Spleen (tissue), 11 donors: Measurements from ENCODE around the gene GIGYF1. TPM values are rescaled to one million over a fixed set of nuclear protein-coding genes. Genes with fewer than 3 reads are reported as not detected.

Experiments
- DNase-seq: peaks from one replicate; pipeline ENCODE4 v3.0.0-alpha.2; 2020
- H3K27ac ChIP-seq, 8 donors: fragments of 200-600 bp; sonication (generic) in 7 of 8; 1 replicate in 4 of 8; 2 replicates in 4 of 8; pipeline versions ENCODE4 v1.5.0 to v1.8.0; 2016 to 2021; ENCODE audit warnings: inconsistent platforms in 4 of 8, mild to moderate bottlenecking in 4 of 8, moderate library complexity in 1 of 8
- H3K27me3 ChIP-seq, 7 donors: fragments of 200-600 bp; sonication (generic) in 6 of 7; replicated peaks in 1 of 7; 1 replicate in 4 of 7; 2 replicates in 3 of 7; pipeline versions ENCODE4 v1.5.0 to v1.8.0; 2016 to 2021; ENCODE audit warnings: inconsistent platforms in 3 of 7, mild to moderate bottlenecking in 1 of 7
- H3K36me3 ChIP-seq, 6 donors: fragments of 200-600 bp; sonication (generic) in 5 of 6; 1 replicate in 4 of 6; 2 replicates in 2 of 6; pipeline versions ENCODE4 v1.5.0 to v1.8.0; 2016 to 2021; ENCODE audit warnings: inconsistent platforms in 2 of 6
- H3K4me1 ChIP-seq, 6 donors: fragments of 200-600 bp; sonication (generic) in 5 of 6; 1 replicate in 3 of 6; 2 replicates in 3 of 6; pipeline versions ENCODE4 v1.5.0 to v1.8.0; 2016 to 2021; ENCODE audit warnings: inconsistent platforms in 3 of 6
- H3K4me3 ChIP-seq, 8 donors: fragments of 200-600 bp; sonication (generic) in 7 of 8; 1 replicate in 4 of 8; 2 replicates in 4 of 8; pipeline versions ENCODE4 v1.5.0 to v1.8.0; 2016 to 2021; ENCODE audit warnings: inconsistent platforms in 4 of 8, mild to moderate bottlenecking in 4 of 8, moderate library complexity in 2 of 8
- H3K9me3 ChIP-seq, 8 donors: fragments of 200-600 bp; sonication (generic) in 7 of 8; 1 replicate in 4 of 8; 2 replicates in 4 of 8; pipeline versions ENCODE4 v1.5.0 to v1.8.0; 2016 to 2021; ENCODE audit warnings: inconsistent platforms in 4 of 8
- CTCF ChIP-seq, 11 experiments: fragments of 200-600 bp in 7 of 11; fragments of 450-650 bp in 4 of 11; sonication (generic) in 4 of 11; IDR thresholded peaks in 8 of 11; conservative IDR thresholded peaks in 3 of 11; 1 replicate in 7 of 11; 2 replicates in 4 of 11; pipeline versions ENCODE4 v1.4.0 to v1.8.0; 2016 to 2021; ENCODE audit warnings: antibody characterized with exemption in 11 of 11, inconsistent platforms in 4 of 11, mild to moderate bottlenecking in 1 of 11
- POLR2A ChIP-seq, 3 donors: fragments of 450-650 bp; IDR thresholded peaks; one replicate each; pipeline ENCODE4 v1.5.1; 2017; ENCODE audit warnings: antibody characterized with exemption in 3 of 3, mild to moderate bottlenecking in 1 of 3
- POLR2AphosphoS5 ChIP-seq, 3 donors: sonication (generic); formaldehyde crosslinking; IDR thresholded peaks; one replicate each; pipeline ENCODE4 v1.5.1; 2017; ENCODE audit warnings: antibody characterized with exemption in 3 of 3
- WGBS, 5 donors: extraction: QIAGEN DNeasy Blood & Tissue Kit in 3 of 5; methylation state at CpG; one replicate each; pipeline versions ENCODE4 v1.1.5 to v1.1.7; 2013 to 2018; 5-methylcytosine and 5-hydroxymethylcytosine counted together
- intact Hi-C: fragments of 100-400 bp; cut with DNase I; formaldehyde crosslinking; loops from one replicate; pipeline ENCODE4 v1.15.0; 2023; ENCODE audit warnings: low total_unique reads
- polyA plus RNA-seq, 3 donors: library from polyadenylated mRNA; stranded (reverse); fragments of 200-250 nt; gene quantifications; one replicate each; pipeline ENCODE4 v1.2.1, GENCODE V29; 2013
- total RNA-seq, 7 donors: library from RNA; depleted of rRNA in 3 of 7; stranded (reverse); fragments of >200 nt in 3 of 7; fragmentation: NEBNext Ultra II Directional in 4 of 7; extraction: Animal tissue kit (Norgen Biotek cat#: 25700) in 4 of 7; gene quantifications; one replicate each; pipeline versions ENCODE4 v1.1.0 to v1.2.1, GENCODE V29; 2016 to 2021
- donor health status: healthy with polysubstance abuse.
- donor health status: DM: no; HTN: no; CAD: no; lungs with moderate emphysema.
- donor health status: DM: no; HTN: no; CAD: no.
- donor health status: Bipolar disorder and iron deficiency.
- donor health status: healthy.
- donor health status: DM: no; HTN: no; CAD: no.
- donor health status: DM: yes; HTN: yes; CAD: no.

GIGYF1 gene
- total and polyA plus RNA-seq, 10 donors, result 15.4 to 102 (median 54.6) TPM

DNA sequence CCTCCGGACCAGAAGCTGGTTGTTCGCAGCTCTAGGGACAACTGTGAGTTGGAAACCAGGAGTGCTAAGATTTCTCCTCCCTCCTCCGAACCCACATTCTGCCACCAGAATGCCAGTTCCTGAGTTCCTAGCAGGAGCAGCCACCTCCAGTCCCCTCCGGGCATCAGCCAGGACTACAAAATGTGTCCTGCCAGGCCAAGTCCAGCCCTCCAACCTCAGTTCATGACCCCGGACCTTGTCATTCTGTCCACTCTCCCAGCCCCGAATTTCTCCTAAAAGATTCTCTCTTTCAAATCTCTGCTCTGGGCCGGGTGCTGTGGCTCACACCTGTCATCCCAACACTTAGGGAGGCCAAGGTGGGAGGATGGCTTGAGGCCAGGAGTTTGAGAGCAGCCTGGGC, 41.7 kb upstream of the GIGYF1 start:
- WGBS, 5 donors, result 82 to 89% (median 89%) methylated on average over 7 of the region's 7 CpGs; no CpG with 5 or more reads in 2 of the 5 donors
- TF ChIP-seq CTCF (IDR thresholded peaks at IDR 0.05 in 8 of 11, conservative IDR thresholded peaks at IDR 0.05 in 3 of 11) (no peak), POLR2A (IDR thresholded peaks at IDR 0.05) (no peak), POLR2AphosphoS5 (IDR thresholded peaks at IDR 0.05) (no peak)
- no peaks in the 10 kb centered on the region for H3K4me1 ChIP-seq
- intact Hi-C loops, result no loop called here
- peaks cover 0 to 6% (median 0%) of the 10 kb centered on the region in 7 donors for H3K27me3 ChIP-seq
- H3K4me3 ChIP-seq, result no peak overlapping the region
- H3K36me3 ChIP-seq, result no peaks in the 10 kb centered on the region
- H3K9me3 ChIP-seq, result no peaks in the 10 kb centered on the region
- DNase-seq, result no peak
- H3K27ac ChIP-seq, result no peak overlapping the region

- 76 to 77% (median 77%) methylated on average over 11 of the region's 11 CpGs; no CpG with 5 or more reads in 2 of the 5 donors for WGBS, 5 donors
- no peak for DNase-seq
- no peaks in the 10 kb centered on the region for H3K36me3 ChIP-seq
- no peak for TF ChIP-seq POLR2A (IDR thresholded peaks at IDR 0.05)
- TF ChIP-seq CTCF (IDR thresholded peaks at IDR 0.05 in 8 of 11, conservative IDR thresholded peaks at IDR 0.05 in 3 of 11), result no peak
- TF ChIP-seq POLR2AphosphoS5 (IDR thresholded peaks at IDR 0.05), result no peak
- intact Hi-C loops, result no loop called here
- H3K4me1 ChIP-seq, result no peaks in the 10 kb centered on the region
- H3K27ac ChIP-seq, result no peak overlapping the region
- H3K4me3 ChIP-seq, result no peak overlapping the region
- H3K27me3 ChIP-seq, result peaks cover 0 to 6% (median 0%) of the 10 kb centered on the region in 7 donors
- H3K9me3 ChIP-seq, result no peaks in the 10 kb centered on the region
Measured at GRCh38 chr7:100731937-100732636, 38.0 kb upstream of the GIGYF1 start.

- no peaks in the 10 kb centered on the region for H3K9me3 ChIP-seq
- peaks cover 0 to 6% (median 2%) of the 10 kb centered on the region in 6 donors for H3K4me1 ChIP-seq
- DNase-seq, result no peak
- no peak overlapping the region for H3K27ac ChIP-seq
- intact Hi-C loops, result no loop called here
- 23 to 39% methylated on average over 3 of the region's 3 CpGs; no CpG with 5 or more reads in 3 of the 5 donors for WGBS, 5 donors
- H3K36me3 ChIP-seq, result no peaks in the 10 kb centered on the region
- H3K27me3 ChIP-seq, result peaks cover 0 to 10% (median 0%) of the 10 kb centered on the region in 7 donors
- TF ChIP-seq CTCF (IDR thresholded peaks at IDR 0.05 in 8 of 11, conservative IDR thresholded peaks at IDR 0.05 in 3 of 11), result no peak
- no peak for TF ChIP-seq POLR2AphosphoS5 (IDR thresholded peaks at IDR 0.05)
- no peak for TF ChIP-seq POLR2A (IDR thresholded peaks at IDR 0.05)
- no peak overlapping the region for H3K4me3 ChIP-seq
Measured at GRCh38 chr7:100730136-100730800, 36.2 kb upstream of the GIGYF1 start.

DNA sequence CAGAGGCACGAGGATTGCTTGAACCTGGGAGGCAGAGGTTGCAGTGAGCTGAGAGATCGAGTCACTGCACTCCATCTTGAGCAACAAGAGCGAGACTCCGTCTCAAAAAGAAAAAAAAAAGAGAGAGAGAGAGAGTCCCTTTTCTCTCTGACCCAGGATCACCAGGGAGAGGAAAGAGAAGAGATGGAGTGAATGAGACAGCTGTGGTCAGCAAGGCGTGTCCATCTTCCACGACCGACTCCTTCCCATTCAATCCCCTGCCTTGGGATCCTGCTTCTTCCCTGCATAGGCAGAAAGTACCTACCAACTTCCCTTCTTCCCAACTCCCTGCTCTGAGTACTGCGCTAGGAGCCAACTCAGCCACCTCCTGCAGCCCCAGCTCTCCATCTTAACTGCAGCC, 34.1 kb upstream of the GIGYF1 start:
- no peak for DNase-seq
- Histone ChIP-seq H3K36me3 (no peaks in the 10 kb centered on the region), H3K27me3 (peaks cover 0 to 30% (median 10%) of the 10 kb centered on the region in 7 donors), H3K4me3 (no peak overlapping the region), H3K27ac (no peak overlapping the region), H3K4me1 (peaks cover 0 to 10% (median 5%) of the 10 kb centered on the region in 6 donors), H3K9me3 (no peaks in the 10 kb centered on the region)
- TF ChIP-seq POLR2A (IDR thresholded peaks at IDR 0.05) (no peak), POLR2AphosphoS5 (IDR thresholded peaks at IDR 0.05) (no peak), CTCF (IDR thresholded peaks at IDR 0.05 in 8 of 11, conservative IDR thresholded peaks at IDR 0.05 in 3 of 11) (no peak)
- 71 to 80% (median 78%) methylated on average over 8 of the region's 8 CpGs for WGBS, 5 donors
- intact Hi-C loops, result no loop called here
